IPS-18a (cell line): ENCODE data around the gene SURF6.
"Not testable (repeated sequence)": the region's sequence is repeated elsewhere in the genome, so short reads cannot be mapped to it uniquely, and the experiment has no call there.

ENCODE experiments used
- H3K27ac ChIP-seq: one replicate; pipeline ENCODE4 v1.5.1; 2013; ENCODE audit warnings: low read length
- H3K27me3 ChIP-seq: one replicate; pipeline ENCODE4 v1.6.1; 2013; ENCODE audit warnings: mild to moderate bottlenecking, low read length; ENCODE audit not compliant: control insufficient read depth, insufficient read depth
- H3K36me3 ChIP-seq: one replicate; pipeline ENCODE4 v1.6.1; 2013; ENCODE audit warnings: low read depth, low read length; ENCODE audit not compliant: control insufficient read depth
- H3K4me1 ChIP-seq: one replicate; pipeline ENCODE4 v1.6.1; 2013; ENCODE audit warnings: low read depth, low read length; ENCODE audit not compliant: control insufficient read depth
- H3K4me3 ChIP-seq: one replicate; pipeline ENCODE4 v1.5.1; 2013; ENCODE audit warnings: low read length
- H3K9ac ChIP-seq: one replicate; pipeline ENCODE4 v1.6.1; 2013; ENCODE audit warnings: mild to moderate bottlenecking, low read length, moderate library complexity
- H3K9me3 ChIP-seq: one replicate; pipeline ENCODE4 v1.6.1; 2013; ENCODE audit warnings: low read depth, low read length; ENCODE audit not compliant: control insufficient read depth

SURF6 gene

DNA sequence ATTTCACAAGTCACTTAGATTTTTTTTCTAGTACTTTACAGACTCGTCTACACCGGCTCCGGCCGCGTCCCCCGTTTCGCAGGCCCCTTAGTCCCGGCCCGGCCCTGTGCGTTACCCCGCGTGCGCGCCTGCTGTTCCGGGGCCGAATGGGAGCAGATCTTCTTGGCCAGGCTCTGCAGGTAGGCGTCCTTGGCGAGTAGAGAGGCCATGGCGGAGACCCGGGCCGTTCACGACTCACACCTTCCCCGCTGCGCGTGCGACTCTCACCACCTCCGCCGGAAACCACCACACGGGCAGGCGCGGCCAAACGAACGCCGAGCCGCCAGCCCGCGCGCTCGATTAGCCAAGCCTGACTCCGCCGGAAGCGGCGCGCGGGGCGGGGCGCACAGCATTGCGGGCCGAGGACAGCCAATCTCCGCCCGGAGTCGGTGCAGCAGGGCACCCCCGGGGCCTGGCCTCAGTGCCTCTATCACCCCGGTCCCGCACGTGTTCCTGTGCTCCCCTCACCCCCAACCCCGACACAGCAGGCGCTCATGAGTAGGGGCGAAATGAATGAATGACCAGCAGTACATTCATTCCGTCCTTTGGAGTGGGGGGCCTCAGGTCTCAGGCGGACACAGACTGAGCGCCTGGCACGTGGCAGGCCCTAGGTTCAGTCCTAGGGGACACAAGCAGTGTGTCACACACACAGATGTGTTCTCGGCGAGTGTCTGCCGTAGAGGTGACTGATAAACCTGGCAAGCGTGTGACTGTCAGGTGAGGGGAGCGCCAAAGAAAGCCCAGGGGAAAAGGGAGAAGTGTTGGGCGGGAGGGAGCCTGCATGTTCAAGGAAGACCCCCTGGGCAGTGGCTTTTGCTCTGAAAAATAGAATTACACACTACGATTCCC is at the start of gene SURF6:
Gene SURF6 (minus strand): TSS at position 265 of the 888 bp plus-strand sequence. CDS start 56 bp downstream, at position 209.
- Histone ChIP-seq H3K9ac (peak within 1 kb of the TSS; percentile 94), H3K36me3 (peaks cover 54% of the 10 kb centered on the region), H3K4me1 (peaks cover 3% of the 10 kb centered on the region), H3K27me3 (no peaks in the 10 kb centered on the region), H3K9me3 (no peaks in the 10 kb centered on the region), H3K4me3 (peak within 1 kb of the TSS; percentile 96), H3K27ac (peak within 1 kb of the TSS; percentile 94)

DNA sequence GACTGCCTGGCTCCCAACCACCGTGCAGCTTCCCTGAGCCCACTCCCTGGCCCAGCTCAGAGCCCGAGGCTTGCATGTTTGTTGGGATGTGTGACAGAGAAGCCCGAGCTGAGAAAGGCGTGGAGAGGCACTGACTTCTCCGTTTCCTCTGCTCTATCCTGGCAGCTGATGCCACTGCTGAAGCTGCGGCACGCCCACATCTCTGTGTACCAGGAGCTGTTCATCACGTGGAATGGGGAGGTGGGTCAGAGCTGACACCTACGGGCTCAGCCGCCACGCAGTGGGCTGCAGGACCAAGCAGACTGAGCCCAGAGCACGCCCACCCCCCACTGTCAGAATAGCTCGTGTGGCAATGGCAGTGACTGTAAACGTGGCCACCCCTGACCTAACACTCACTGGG is 49.5 kb upstream of the SURF6 start:
- Histone ChIP-seq H3K9ac (no peak overlapping the region), H3K9me3 (no peaks in the 10 kb centered on the region), H3K4me1 (no peaks in the 10 kb centered on the region), H3K36me3 (no peaks in the 10 kb centered on the region), H3K27ac (no peak overlapping the region), H3K27me3 (no peaks in the 10 kb centered on the region), H3K4me3 (no peak overlapping the region)

DNA sequence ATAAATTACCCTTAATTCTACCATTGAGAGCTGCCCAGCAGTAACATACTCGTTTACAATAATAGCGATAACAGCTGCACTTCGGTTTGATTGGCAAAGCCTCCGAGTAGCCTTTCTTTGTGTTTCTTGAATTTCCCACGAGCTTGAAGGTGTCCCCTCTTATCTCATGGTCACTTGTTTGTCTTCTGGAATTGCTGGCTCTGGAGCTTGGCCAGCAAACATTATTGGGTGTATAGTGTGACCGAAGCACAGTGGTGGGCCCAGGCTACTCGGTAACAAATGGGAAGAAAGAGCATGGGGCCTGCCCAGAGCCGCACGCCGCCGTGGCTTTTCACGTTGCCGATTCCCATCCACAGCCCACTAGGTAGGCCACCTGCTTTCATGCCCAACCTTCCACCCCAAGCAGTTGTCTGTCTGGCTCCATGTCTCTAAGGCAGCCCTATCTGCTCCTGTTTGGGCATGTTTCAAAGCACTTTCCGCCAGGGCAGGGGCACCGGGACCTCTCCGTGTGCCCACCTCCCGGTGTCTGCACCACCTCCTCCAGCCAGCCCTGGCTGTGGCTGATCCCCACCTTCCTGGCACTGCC is 48.8 kb upstream of the SURF6 start:
- no peaks in the 10 kb centered on the region for H3K9me3 ChIP-seq
- H3K27ac ChIP-seq: no peak overlapping the region
- no peaks in the 10 kb centered on the region for H3K27me3 ChIP-seq
- no peaks in the 10 kb centered on the region for H3K36me3 ChIP-seq
- H3K9ac ChIP-seq: no peak overlapping the region
- no peak overlapping the region for H3K4me3 ChIP-seq
- H3K4me1 ChIP-seq: no peaks in the 10 kb centered on the region

DNA sequence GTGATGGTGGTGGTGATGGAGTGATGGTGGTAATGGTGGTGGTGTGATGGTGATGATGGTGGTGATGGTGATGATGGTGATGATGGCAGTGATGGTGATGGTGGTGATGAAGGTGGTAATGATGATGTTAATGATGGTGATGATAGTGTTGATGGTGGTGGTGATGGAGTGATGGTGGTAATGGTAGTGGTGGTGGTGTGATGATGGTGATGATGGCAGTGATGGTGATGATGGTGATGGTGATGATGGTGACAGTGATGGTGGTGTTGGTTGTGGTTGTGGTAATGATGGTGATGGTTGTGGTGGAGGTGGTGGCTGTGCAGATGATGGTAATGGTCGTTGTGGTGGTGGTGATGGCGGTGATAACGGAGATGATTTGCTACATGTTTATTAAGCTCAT is 47.5 kb upstream of the SURF6 start:
- Histone ChIP-seq H3K9ac (no peak overlapping the region), H3K27ac (no peak overlapping the region), H3K36me3 (no peaks in the 10 kb centered on the region), H3K4me1 (no peaks in the 10 kb centered on the region), H3K9me3 (no peaks in the 10 kb centered on the region), H3K27me3 (peaks cover 4% of the 10 kb centered on the region), H3K4me3 (no peak overlapping the region)

DNA sequence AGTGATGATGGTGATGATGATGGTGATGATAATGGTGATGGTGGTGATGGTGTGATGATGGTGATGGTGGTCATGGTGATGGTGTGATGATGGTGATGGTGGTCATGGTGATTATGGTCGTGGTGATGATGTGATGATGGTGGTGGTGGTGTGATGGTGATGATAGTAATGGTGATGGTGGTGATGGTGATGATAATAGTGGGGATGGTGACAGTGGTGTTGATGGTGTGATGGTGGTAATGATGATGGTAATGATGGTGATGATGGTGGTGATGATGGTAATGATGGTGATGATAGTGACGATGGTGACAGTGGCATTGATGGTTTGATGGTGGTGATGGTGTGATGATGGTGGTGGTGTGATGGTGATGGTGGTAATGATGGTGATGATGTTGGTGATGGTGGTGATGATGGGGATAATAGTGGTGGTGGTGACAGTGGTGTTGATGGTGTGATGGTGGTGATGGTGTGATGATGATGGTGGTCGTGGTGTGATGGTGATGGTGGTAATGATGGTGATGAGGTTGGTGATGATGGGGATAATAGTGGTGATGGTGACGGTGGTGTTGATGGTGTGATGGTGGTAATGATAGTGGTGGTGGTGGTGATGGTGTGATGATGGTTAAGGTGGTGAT is 46.6 kb upstream of the SURF6 start:
- Histone ChIP-seq H3K27ac (no peak overlapping the region), H3K4me1 (peaks cover 3% of the 10 kb centered on the region), H3K36me3 (no peaks in the 10 kb centered on the region), H3K9ac (no peak overlapping the region), H3K4me3 (no peak overlapping the region), H3K9me3 (no peaks in the 10 kb centered on the region), H3K27me3 (peaks cover 10% of the 10 kb centered on the region)

DNA sequence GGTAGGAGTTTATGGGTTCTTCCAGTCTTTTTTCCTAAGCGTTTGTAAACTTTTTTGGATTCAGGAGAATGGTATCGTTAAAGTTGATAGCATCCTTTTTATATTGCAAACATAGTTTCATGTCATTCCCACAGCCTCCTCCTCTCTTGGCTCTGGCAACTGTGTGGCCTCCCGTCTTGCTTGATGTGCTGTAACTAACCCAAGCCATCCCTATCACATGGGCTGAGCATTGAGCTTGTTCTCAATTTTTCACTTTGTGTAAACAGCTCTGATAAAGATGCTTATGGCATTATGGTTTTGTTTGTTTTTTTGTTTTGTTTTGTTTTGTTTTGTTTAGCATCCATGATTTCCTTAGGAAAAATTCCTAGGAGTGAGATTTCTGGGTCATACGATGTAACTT is 44.7 kb upstream of the SURF6 start:
- Histone ChIP-seq H3K27me3 (peaks cover 22% of the 10 kb centered on the region), H3K9ac (no peak overlapping the region), H3K4me3 (no peak overlapping the region), H3K9me3 (no peaks in the 10 kb centered on the region), H3K27ac (no peak overlapping the region), H3K4me1 (peaks cover 3% of the 10 kb centered on the region), H3K36me3 (no peaks in the 10 kb centered on the region)

DNA sequence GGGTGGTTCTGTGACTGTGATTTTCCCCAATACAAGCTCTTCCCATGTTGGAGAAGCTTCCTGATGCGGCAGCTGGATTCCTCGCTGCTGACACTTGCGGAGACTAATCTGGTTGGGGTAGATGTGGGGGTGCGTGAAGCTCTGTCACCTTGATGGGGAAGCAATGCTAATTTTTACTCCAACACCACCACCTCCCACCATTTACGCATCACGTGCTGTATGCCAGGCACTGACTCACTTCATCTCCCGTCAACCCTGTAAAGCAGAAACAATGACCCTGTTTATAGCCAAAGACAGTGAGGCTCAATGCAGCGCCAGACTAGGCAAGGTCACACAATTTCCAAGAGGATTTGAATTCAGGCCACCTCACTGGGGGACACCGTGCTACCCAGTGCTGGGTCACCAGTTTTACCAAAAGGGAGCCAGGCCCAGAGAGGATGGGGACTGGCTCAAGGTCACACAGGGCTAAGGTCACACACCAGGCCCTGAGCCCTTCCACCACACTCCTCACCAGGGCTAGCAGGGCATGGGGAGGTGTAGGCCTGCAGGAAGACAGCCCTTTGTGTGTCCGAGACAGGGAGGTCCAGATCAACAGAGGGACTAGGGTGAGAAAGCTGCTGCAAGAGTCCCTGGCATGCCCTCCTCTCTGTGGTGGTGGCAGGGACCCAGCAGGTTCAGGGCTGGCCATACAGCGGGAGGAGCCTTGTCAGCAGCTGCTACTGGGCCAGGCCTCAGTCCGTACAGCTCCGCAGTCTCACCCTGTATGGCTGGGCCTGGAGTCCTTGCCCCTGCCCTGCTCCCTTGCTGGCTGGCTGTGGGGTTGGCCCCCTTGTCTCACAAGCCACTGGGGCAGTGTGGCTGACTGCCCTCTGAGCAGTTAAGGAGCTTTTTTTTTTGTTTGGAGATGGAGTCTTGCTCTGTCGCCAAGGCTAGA is 43.4 kb upstream of the SURF6 start:
- Histone ChIP-seq H3K9ac (no peak overlapping the region), H3K27ac (no peak overlapping the region), H3K4me3 (no peak overlapping the region), H3K27me3 (peaks cover 22% of the 10 kb centered on the region), H3K36me3 (no peaks in the 10 kb centered on the region), H3K4me1 (peaks cover 8% of the 10 kb centered on the region), H3K9me3 (no peaks in the 10 kb centered on the region)

DNA sequence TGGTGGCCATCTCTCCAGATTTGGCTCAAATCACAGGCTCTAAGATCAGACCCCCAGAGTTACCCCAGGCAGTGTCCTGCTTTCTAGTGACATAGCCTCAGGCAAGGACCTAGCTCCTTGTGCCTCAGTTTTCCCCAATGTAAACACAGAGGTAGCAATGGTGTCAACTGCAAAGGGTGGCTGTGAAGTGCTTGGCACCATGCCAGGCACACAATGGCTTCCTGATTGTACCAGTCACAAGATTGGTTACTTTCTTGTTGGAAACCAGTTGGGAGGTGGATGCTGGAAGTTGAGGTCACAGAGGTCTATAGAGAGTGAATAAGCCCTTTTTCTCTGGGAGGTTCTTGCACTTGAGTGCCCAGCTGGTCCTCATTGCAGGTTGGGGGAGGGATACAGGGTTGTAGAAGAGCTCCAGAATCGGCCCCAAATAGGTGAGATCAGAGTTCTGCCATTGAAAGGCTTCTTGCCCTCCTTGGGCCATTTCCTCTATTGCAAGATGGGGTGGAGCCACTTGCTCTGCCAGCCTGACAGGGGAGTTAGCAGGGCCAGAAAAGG is 42.5 kb upstream of the SURF6 start:
- H3K9ac ChIP-seq: no peak overlapping the region
- H3K9me3 ChIP-seq: no peaks in the 10 kb centered on the region
- no peak overlapping the region for H3K4me3 ChIP-seq
- no peaks in the 10 kb centered on the region for H3K36me3 ChIP-seq
- no peak overlapping the region for H3K27ac ChIP-seq
- peaks cover 8% of the 10 kb centered on the region for H3K4me1 ChIP-seq
- peaks cover 22% of the 10 kb centered on the region for H3K27me3 ChIP-seq

DNA sequence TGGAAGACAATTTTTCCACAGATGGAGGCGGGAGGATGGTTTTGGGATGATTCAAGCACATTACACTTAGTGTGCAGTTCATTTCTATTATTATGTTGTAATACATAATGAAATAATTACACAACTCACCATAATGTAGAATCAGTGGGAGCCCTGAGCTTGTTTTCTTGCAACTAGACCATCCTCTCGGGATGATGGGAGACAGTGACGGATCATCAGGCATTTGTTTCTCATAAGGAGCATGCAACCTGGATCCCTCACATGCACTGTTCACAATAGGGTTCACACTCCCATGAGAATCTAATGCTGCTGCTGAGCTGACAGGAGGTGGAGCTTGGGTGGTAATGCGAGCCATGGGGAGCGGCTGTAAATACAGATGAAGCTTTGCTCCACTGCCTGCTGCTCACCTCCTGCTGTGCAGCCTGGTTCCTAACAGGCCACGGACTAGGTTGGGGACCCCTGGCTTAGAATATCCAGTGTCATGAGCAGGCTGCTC is 41.8 kb upstream of the SURF6 start:
- Histone ChIP-seq H3K27me3 (peaks cover 22% of the 10 kb centered on the region), H3K9me3 (no peaks in the 10 kb centered on the region), H3K9ac (no peak overlapping the region), H3K4me1 (peaks cover 8% of the 10 kb centered on the region), H3K4me3 (no peak overlapping the region), H3K36me3 (peaks cover 3% of the 10 kb centered on the region), H3K27ac (no peak overlapping the region)

DNA sequence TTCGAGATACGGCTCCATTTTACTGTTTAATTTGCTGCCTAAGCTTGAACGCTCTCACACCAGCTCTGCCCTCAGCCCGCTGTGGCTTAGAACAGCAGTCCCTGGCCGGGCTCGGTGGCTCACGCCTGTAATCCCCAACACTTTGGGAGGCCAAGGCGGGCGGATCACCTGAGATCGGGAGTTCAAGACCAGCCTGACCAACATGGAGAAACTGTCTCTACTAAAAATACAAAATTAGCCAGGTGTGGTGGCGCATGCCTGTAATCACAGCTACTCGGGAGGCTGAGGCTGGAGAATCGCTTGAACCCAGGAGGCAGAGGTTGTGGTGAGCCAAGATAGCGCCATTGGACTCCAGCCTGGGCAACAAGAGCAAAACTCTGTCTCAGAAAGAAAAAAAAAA is 41.3 kb upstream of the SURF6 start:
- peaks cover 22% of the 10 kb centered on the region for H3K27me3 ChIP-seq
- not testable (repeated sequence) for H3K9ac ChIP-seq, H3K27ac ChIP-seq, H3K36me3 ChIP-seq, H3K4me3 ChIP-seq, H3K4me1 ChIP-seq, H3K9me3 ChIP-seq
